K562 (cell line): ENCODE data around the gene POLR1C. TPM values are rescaled to one million over a fixed set of nuclear protein-coding genes. Genes with fewer than 3 reads are reported as not detected.

Experiments
- ARID2 ChIP-seq: fragments of 450-650 bp; IDR thresholded peaks from 2 replicates; pipeline ENCODE4 v1.6.1; 2017; ENCODE audit warnings: antibody characterized with exemption, mild to moderate bottlenecking
- CEBPB ChIP-seq: fragments of 450-650 bp; IDR thresholded peaks from 2 replicates; pipeline ENCODE4 v1.6.1; 2016; ENCODE audit warnings: missing genetic modification characterization, missing compliant biosample characterization
- EZH2 ChIP-seq: IDR thresholded peaks from 2 replicates; pipeline ENCODE4 v1.6.1; 2012; ENCODE audit warnings: low read depth, mild to moderate bottlenecking, inconsistent platforms, low read length, borderline replicate concordance
- FOXP1 ChIP-seq: sonication (generic); formaldehyde crosslinking; IDR thresholded peaks from 2 replicates; pipeline ENCODE4 v1.8.0; 2022; ENCODE audit warnings: mild to moderate bottlenecking, missing genetic modification reagents
- NRF1 ChIP-seq, 2 experiments: fragments of 450-650 bp; IDR thresholded peaks in 1 of 2; conservative IDR thresholded peaks in 1 of 2; 2 replicates each; pipeline ENCODE4 v1.6.1; 2014; ENCODE audit warnings: mild to moderate bottlenecking in 2 of 2
- POLR2H ChIP-seq: IDR thresholded peaks from 2 replicates; pipeline ENCODE4 v1.6.1; 2016; ENCODE audit warnings: missing genetic modification characterization, low read depth, mild to moderate bottlenecking, control low read depth, missing compliant biosample characterization, moderate library complexity
- RBM22 ChIP-seq: fragments of 200-400 bp; formaldehyde crosslinking; IDR thresholded peaks from 2 replicates; pipeline ENCODE4 v1.6.1; 2018; ENCODE audit warnings: low read length, low read depth; ENCODE audit not compliant: poor library complexity, severe bottlenecking
- TBL1XR1 ChIP-seq, 2 experiments: IDR thresholded peaks; 2 replicates each; pipeline ENCODE4 v1.6.1; 2012; ENCODE audit warnings: improper control_type of control experiment in 2 of 2, low read length in 2 of 2, mild to moderate bottlenecking in 1 of 2
- TEAD4 ChIP-seq, 2 experiments: sonication (generic) in 1 of 2; formaldehyde crosslinking in 1 of 2; IDR thresholded peaks; 2 replicates each; pipeline versions ENCODE4 v1.6.1 to v1.8.0; 2012 to 2022; ENCODE audit warnings: borderline replicate concordance in 1 of 2, inconsistent platforms in 1 of 2, low read length in 1 of 2, mild to moderate bottlenecking in 1 of 2, missing genetic modification reagents in 1 of 2
- ZFP1 ChIP-seq: fragments of 450-650 bp; formaldehyde crosslinking; IDR thresholded peaks from 2 replicates; pipeline ENCODE4 v1.4.0; 2020; ENCODE audit warnings: mild to moderate bottlenecking, mixed read lengths
- ZKSCAN3 ChIP-seq: fragments of 250-450 bp; sonication (Bioruptor Pico); IDR thresholded peaks from 2 replicates; pipeline ENCODE4 v1.4.0; 2020
- ZNF324 ChIP-seq: fragments of 250-450 bp; sonication (Bioruptor Pico); IDR thresholded peaks from 2 replicates; pipeline ENCODE4 v1.4.0; 2020; ENCODE audit warnings: mild to moderate bottlenecking
- polyA plus RNA-seq, 8 experiments: library from polyadenylated mRNA; depleted of rRNA in 4 of 8; stranded (reverse) in 5 of 8; unstranded in 3 of 8; fragments of >200 nt; fragmentation: Nextera tagmentation in 2 of 8; fragmentation: Illumina TruSeq in 1 of 8; extraction: Ambion mirVana in 2 of 8; extraction: Trizol in 1 of 8; gene quantifications; 2 replicates each; pipeline versions ENCODE4 v1.2.1 to v1.2.3, GENCODE V29; 2011 to 2014; ENCODE audit warnings: inconsistent platforms in 1 of 8, missing spikeins in 1 of 8
- total RNA-seq, 7 experiments: library from RNA; depleted of rRNA in 6 of 7; stranded (reverse); fragments of >200 nt in 6 of 7; fragmentation: Illumina TruSeq in 2 of 7; extraction: Trizol in 2 of 7; gene quantifications; 2 replicates each; pipeline versions ENCODE4 v1.2.1 to v1.2.3, GENCODE V29; 2011 to 2021; ENCODE audit warnings: low replicate concordance in 1 of 7
- TF ChIP-seq, protein P1 (sequence below): fragments of 250-450 bp; sonication (Bioruptor Pico); IDR thresholded peaks from 2 replicates; pipeline ENCODE4 v1.8.0; 2021; ENCODE audit warnings: borderline replicate concordance, mild to moderate bottlenecking, moderate library complexity; ENCODE audit not compliant: poor library complexity, severe bottlenecking
- TF ChIP-seq, protein P2 (sequence below), 3 experiments: IDR thresholded peaks in 2 of 3; conservative IDR thresholded peaks in 1 of 3; 2 replicates each; pipeline ENCODE4 v1.5.1; 2011 to 2012; ENCODE audit warnings: low read length in 3 of 3, mild to moderate bottlenecking in 3 of 3, control low read depth in 2 of 3, improper control_type of control experiment in 1 of 3, inconsistent platforms in 1 of 3, low read depth in 1 of 3, mixed read lengths in 1 of 3, moderate library complexity in 1 of 3; ENCODE audit not compliant: insufficient read depth in 2 of 3
- TF ChIP-seq, protein P3 (sequence below), 2 experiments: fragments of 150-350 bp in 1 of 2; IDR thresholded peaks; 2 replicates each; pipeline ENCODE4 v1.6.1; 2012 to 2016; ENCODE audit warnings: low read depth in 2 of 2, low read length in 2 of 2, mild to moderate bottlenecking in 1 of 2, moderate library complexity in 1 of 2
- TF ChIP-seq, protein P4 (sequence below): fragments of 250-450 bp; sonication (Bioruptor Pico); IDR thresholded peaks from 2 replicates; pipeline ENCODE4 v1.5.1; 2021; ENCODE audit warnings: mild to moderate bottlenecking
- TF ChIP-seq, protein P5 (sequence below): fragments of 450-650 bp; IDR thresholded peaks from 2 replicates; pipeline ENCODE4 v1.7.0; 2016; ENCODE audit warnings: borderline replicate concordance

The POLR1C gene
- total and polyA plus RNA-seq, 9 of the 15 experiments (the other 6 are each of a cell fraction or from before 2014, with no cell fraction given) = 83.5 to 429 (median 120) TPM

DNA sequence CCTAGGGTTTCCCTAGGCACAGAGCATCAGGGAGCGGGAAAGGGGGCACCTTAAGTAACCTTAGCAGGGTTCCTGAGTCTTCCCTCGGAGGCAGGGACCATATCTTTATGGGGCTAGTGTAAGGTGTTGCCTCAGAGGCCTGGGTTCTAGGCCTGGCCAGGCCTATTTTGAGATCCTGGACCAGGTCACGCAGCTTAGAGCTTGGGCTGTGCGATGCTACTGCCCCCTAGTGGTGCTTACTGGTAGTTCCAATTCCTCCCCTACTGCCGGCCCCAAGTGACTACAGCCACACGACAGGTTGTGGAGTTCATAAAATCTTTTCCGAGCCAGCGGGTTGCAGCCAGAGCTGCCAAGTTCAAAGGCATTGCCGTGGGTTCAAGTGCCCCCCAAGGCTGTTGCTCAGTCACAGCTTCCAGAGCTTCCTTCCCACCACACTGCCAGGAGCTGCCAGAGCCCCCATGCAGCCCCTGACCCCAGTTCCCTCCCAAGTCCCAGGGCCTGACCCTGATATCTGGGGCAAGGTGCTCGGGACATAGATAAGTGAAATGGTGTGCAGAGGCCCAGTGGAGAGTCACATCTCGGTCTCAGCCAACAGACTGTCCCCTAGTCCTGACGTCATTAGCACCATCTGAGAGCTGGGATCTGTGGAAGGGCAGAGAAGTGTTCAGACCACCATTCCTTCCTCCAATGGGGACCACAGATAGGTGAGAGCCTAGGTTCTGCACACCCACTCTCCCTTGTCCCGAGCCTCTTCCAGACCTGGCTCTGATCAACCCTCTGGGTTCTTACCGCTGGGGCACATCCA, 10.0 kb upstream of the POLR1C start (continued):
- TF ChIP-seq, protein P1, sequence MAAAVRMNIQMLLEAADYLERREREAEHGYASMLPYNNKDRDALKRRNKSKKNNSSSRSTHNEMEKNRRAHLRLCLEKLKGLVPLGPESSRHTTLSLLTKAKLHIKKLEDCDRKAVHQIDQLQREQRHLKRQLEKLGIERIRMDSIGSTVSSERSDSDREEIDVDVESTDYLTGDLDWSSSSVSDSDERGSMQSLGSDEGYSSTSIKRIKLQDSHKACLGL (CRISPR knock-in tag) = no peak
- TF ChIP-seq ZNF324 (no peak), ARID2 (no peak), TBL1XR1 (IDR thresholded peaks at IDR 0.05; ENCODE audit: low read length in 2 of 2) (no peak), CEBPB (no peak), POLR2H (tag) (no peak), TEAD4 (IDR thresholded peaks at IDR 0.05; ENCODE audit: low read length) (peak; percentile 13; the same call in 1 of the 2 replicates), TEAD4 (CRISPR knock-in tag; IDR thresholded peaks at IDR 0.05; ENCODE audit: borderline replicate concordance) (no peak), ZFP1 (CRISPR knock-in tag) (no peak), ZKSCAN3 (CRISPR knock-in tag) (no peak; the same call in 1 of the 2 replicates), RBM22 (no peak), FOXP1 (CRISPR knock-in tag) (no peak), EZH2 (no peak), NRF1 (conservative IDR thresholded peaks at IDR 0.05 in 1 of 2, IDR thresholded peaks at IDR 0.05 in 1 of 2) (peak in 1 of 2 experiments; percentile 16; a peak in 1 of 4 replicates)
- TF ChIP-seq, protein P2, sequence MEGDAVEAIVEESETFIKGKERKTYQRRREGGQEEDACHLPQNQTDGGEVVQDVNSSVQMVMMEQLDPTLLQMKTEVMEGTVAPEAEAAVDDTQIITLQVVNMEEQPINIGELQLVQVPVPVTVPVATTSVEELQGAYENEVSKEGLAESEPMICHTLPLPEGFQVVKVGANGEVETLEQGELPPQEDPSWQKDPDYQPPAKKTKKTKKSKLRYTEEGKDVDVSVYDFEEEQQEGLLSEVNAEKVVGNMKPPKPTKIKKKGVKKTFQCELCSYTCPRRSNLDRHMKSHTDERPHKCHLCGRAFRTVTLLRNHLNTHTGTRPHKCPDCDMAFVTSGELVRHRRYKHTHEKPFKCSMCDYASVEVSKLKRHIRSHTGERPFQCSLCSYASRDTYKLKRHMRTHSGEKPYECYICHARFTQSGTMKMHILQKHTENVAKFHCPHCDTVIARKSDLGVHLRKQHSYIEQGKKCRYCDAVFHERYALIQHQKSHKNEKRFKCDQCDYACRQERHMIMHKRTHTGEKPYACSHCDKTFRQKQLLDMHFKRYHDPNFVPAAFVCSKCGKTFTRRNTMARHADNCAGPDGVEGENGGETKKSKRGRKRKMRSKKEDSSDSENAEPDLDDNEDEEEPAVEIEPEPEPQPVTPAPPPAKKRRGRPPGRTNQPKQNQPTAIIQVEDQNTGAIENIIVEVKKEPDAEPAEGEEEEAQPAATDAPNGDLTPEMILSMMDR (IDR thresholded peaks at IDR 0.05 in 2 of 3, conservative IDR thresholded peaks at IDR 0.05 in 1 of 3; ENCODE audit: insufficient read depth in 2 of 3, low read depth in 1 of 3, low read length in 3 of 3) = peak; percentile 98
- TF ChIP-seq, protein P3, sequence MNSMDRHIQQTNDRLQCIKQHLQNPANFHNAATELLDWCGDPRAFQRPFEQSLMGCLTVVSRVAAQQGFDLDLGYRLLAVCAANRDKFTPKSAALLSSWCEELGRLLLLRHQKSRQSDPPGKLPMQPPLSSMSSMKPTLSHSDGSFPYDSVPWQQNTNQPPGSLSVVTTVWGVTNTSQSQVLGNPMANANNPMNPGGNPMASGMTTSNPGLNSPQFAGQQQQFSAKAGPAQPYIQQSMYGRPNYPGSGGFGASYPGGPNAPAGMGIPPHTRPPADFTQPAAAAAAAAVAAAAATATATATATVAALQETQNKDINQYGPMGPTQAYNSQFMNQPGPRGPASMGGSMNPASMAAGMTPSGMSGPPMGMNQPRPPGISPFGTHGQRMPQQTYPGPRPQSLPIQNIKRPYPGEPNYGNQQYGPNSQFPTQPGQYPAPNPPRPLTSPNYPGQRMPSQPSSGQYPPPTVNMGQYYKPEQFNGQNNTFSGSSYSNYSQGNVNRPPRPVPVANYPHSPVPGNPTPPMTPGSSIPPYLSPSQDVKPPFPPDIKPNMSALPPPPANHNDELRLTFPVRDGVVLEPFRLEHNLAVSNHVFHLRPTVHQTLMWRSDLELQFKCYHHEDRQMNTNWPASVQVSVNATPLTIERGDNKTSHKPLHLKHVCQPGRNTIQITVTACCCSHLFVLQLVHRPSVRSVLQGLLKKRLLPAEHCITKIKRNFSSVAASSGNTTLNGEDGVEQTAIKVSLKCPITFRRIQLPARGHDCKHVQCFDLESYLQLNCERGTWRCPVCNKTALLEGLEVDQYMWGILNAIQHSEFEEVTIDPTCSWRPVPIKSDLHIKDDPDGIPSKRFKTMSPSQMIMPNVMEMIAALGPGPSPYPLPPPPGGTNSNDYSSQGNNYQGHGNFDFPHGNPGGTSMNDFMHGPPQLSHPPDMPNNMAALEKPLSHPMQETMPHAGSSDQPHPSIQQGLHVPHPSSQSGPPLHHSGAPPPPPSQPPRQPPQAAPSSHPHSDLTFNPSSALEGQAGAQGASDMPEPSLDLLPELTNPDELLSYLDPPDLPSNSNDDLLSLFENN (IDR thresholded peaks at IDR 0.05; ENCODE audit: low read depth in 2 of 2, low read length in 2 of 2) = no peak
- TF ChIP-seq, protein P4, sequence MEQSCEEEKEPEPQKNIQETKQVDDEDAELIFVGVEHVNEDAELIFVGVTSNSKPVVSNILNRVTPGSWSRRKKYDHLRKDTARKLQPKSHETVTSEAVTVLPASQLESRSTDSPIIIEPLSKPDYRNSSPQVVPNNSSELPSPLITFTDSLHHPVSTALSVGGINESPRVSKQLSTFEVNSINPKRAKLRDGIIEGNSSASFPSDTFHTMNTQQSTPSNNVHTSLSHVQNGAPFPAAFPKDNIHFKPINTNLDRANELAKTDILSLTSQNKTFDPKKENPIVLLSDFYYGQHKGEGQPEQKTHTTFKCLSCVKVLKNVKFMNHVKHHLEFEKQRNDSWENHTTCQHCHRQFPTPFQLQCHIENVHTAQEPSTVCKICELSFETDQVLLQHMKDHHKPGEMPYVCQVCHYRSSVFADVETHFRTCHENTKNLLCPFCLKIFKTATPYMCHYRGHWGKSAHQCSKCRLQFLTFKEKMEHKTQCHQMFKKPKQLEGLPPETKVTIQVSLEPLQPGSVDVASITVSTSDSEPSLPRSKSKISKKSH = no peak
- TF ChIP-seq, protein P5, sequence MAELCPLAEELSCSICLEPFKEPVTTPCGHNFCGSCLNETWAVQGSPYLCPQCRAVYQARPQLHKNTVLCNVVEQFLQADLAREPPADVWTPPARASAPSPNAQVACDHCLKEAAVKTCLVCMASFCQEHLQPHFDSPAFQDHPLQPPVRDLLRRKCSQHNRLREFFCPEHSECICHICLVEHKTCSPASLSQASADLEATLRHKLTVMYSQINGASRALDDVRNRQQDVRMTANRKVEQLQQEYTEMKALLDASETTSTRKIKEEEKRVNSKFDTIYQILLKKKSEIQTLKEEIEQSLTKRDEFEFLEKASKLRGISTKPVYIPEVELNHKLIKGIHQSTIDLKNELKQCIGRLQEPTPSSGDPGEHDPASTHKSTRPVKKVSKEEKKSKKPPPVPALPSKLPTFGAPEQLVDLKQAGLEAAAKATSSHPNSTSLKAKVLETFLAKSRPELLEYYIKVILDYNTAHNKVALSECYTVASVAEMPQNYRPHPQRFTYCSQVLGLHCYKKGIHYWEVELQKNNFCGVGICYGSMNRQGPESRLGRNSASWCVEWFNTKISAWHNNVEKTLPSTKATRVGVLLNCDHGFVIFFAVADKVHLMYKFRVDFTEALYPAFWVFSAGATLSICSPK = no peak
